ENCODE data around the gene CMTM4.

GRCh38 chr16:66676599-66676998 lies 19.9 kb downstream of the CMTM4 start:
- TF ChIP-seq POLR2A (IDR thresholded peaks at IDR 0.05) (no peak), CTCF (IDR thresholded peaks at IDR 0.05) (no peak)
